ENCODE results near the gene EDIL3. TPM values are rescaled to one million over a fixed set of nuclear protein-coding genes. Genes with fewer than 3 reads are reported as not detected.

EDIL3 gene
- not detected for polyA plus RNA-seq (2012; ENCODE audit: missing spikeins)

GRCh38 chr5:84384604-84385575 is at the start of gene EDIL3:
TSS of gene EDIL3 (minus strand) at chr5:84384880. CDS start at chr5:84384374, 506 bp downstream.
- no peak for DNase-seq (ENCODE audit: insufficient read length)
- no peak for FAIRE-seq
- no peak for TF ChIP-seq POLR2A (IDR thresholded peaks at IDR 0.05; ENCODE audit: low read depth, low read length)
- no peak for TF ChIP-seq TAF1 (IDR thresholded peaks at IDR 0.05; ENCODE audit: borderline replicate concordance, low read depth, low read length)
- no peak for TF ChIP-seq POLR2AphosphoS5 (IDR thresholded peaks at IDR 0.05; ENCODE audit: low read depth, low read length)

- DNase-seq (ENCODE audit: insufficient read length) = no peak
- TF ChIP-seq POLR2A (IDR thresholded peaks at IDR 0.05; ENCODE audit: low read depth, low read length) = no peak
- no peak for TF ChIP-seq POLR2AphosphoS5 (IDR thresholded peaks at IDR 0.05; ENCODE audit: low read depth, low read length)
- FAIRE-seq = no peak
Observed at GRCh38 chr5:84433461-84433860, 48.8 kb upstream of the EDIL3 start.

- DNase-seq (ENCODE audit: insufficient read length) = no peak
- no peak for FAIRE-seq
- no peak for TF ChIP-seq TAF1 (IDR thresholded peaks at IDR 0.05; ENCODE audit: borderline replicate concordance, low read depth, low read length)
- no peak for TF ChIP-seq POLR2A (IDR thresholded peaks at IDR 0.05; ENCODE audit: low read depth, low read length)
- TF ChIP-seq POLR2AphosphoS5 (IDR thresholded peaks at IDR 0.05; ENCODE audit: low read depth, low read length) = no peak
Observed at GRCh38 chr5:84430863-84431663, 46.4 kb upstream of the EDIL3 start.

- DNase-seq (ENCODE audit: insufficient read length) (no peak), FAIRE-seq (no peak)
- no peak for TF ChIP-seq POLR2AphosphoS5 (IDR thresholded peaks at IDR 0.05; ENCODE audit: low read depth, low read length)
- no peak for TF ChIP-seq TAF1 (IDR thresholded peaks at IDR 0.05; ENCODE audit: borderline replicate concordance, low read depth, low read length)
- TF ChIP-seq POLR2A (IDR thresholded peaks at IDR 0.05; ENCODE audit: low read depth, low read length) = no peak
Observed at GRCh38 chr5:84430079-84430478, 45.4 kb upstream of the EDIL3 start.

- DNase-seq (ENCODE audit: insufficient read length) = no peak
- no peak for TF ChIP-seq POLR2A (IDR thresholded peaks at IDR 0.05; ENCODE audit: low read depth, low read length)
- TF ChIP-seq POLR2AphosphoS5 (IDR thresholded peaks at IDR 0.05; ENCODE audit: low read depth, low read length) = no peak
- no peak for TF ChIP-seq TAF1 (IDR thresholded peaks at IDR 0.05; ENCODE audit: borderline replicate concordance, low read depth, low read length)
- no peak for FAIRE-seq
Observed at GRCh38 chr5:84425365-84425881, 40.7 kb upstream of the EDIL3 start.

- TF ChIP-seq POLR2A (IDR thresholded peaks at IDR 0.05; ENCODE audit: low read depth, low read length) (no peak), TAF1 (IDR thresholded peaks at IDR 0.05; ENCODE audit: borderline replicate concordance, low read depth, low read length) (no peak), POLR2AphosphoS5 (IDR thresholded peaks at IDR 0.05; ENCODE audit: low read depth, low read length) (no peak)
- DNase-seq (ENCODE audit: insufficient read length) (no peak), FAIRE-seq (no peak)
Observed at GRCh38 chr5:84419742-84420141, 35.1 kb upstream of the EDIL3 start.

- TF ChIP-seq POLR2AphosphoS5 (IDR thresholded peaks at IDR 0.05; ENCODE audit: low read depth, low read length) = no peak
- no peak for TF ChIP-seq POLR2A (IDR thresholded peaks at IDR 0.05; ENCODE audit: low read depth, low read length)
- no peak for TF ChIP-seq TAF1 (IDR thresholded peaks at IDR 0.05; ENCODE audit: borderline replicate concordance, low read depth, low read length)
- no peak for DNase-seq (ENCODE audit: insufficient read length)
- no peak for FAIRE-seq
Observed at GRCh38 chr5:84411832-84412605, 27.3 kb upstream of the EDIL3 start.

GRCh38 chr5:84406111-84406510 is 21.4 kb upstream of the EDIL3 start:
- FAIRE-seq (no peak), DNase-seq (ENCODE audit: insufficient read length) (no peak)
- TF ChIP-seq TAF1 (IDR thresholded peaks at IDR 0.05; ENCODE audit: borderline replicate concordance, low read depth, low read length) = no peak
- TF ChIP-seq POLR2A (IDR thresholded peaks at IDR 0.05; ENCODE audit: low read depth, low read length) = no peak
- TF ChIP-seq POLR2AphosphoS5 (IDR thresholded peaks at IDR 0.05; ENCODE audit: low read depth, low read length) = no peak

GRCh38 chr5:84403773-84404172 is 19.1 kb upstream of the EDIL3 start:
- DNase-seq (ENCODE audit: insufficient read length) (no peak), FAIRE-seq (no peak)
- no peak for TF ChIP-seq POLR2AphosphoS5 (IDR thresholded peaks at IDR 0.05; ENCODE audit: low read depth, low read length)
- TF ChIP-seq TAF1 (IDR thresholded peaks at IDR 0.05; ENCODE audit: borderline replicate concordance, low read depth, low read length) = no peak
- no peak for TF ChIP-seq POLR2A (IDR thresholded peaks at IDR 0.05; ENCODE audit: low read depth, low read length)

- no peak for FAIRE-seq
- DNase-seq (ENCODE audit: insufficient read length) = no peak
- TF ChIP-seq TAF1 (IDR thresholded peaks at IDR 0.05; ENCODE audit: borderline replicate concordance, low read depth, low read length) (no peak), POLR2A (IDR thresholded peaks at IDR 0.05; ENCODE audit: low read depth, low read length) (no peak), POLR2AphosphoS5 (IDR thresholded peaks at IDR 0.05; ENCODE audit: low read depth, low read length) (no peak)
Observed at GRCh38 chr5:84397385-84397784, 12.7 kb upstream of the EDIL3 start.

GRCh38 chr5:84393969-84394368 is 9.3 kb upstream of the EDIL3 start:
- TF ChIP-seq POLR2AphosphoS5 (IDR thresholded peaks at IDR 0.05; ENCODE audit: low read depth, low read length) = no peak
- TF ChIP-seq POLR2A (IDR thresholded peaks at IDR 0.05; ENCODE audit: low read depth, low read length) = no peak
- TF ChIP-seq TAF1 (IDR thresholded peaks at IDR 0.05; ENCODE audit: borderline replicate concordance, low read depth, low read length) = no peak
- no peak for DNase-seq (ENCODE audit: insufficient read length)
- no peak for FAIRE-seq
